MG63 (cell line): Measurements from ENCODE around the gene CAPZA2. TPM values are rescaled to one million over a fixed set of nuclear protein-coding genes. Genes with fewer than 3 reads are reported as not detected.
"Not testable (repeated sequence)": the region's sequence is repeated elsewhere in the genome, so short reads cannot be mapped to it uniquely, and the experiment has no call there.

Experiments used
- DNase-seq: peaks from one replicate; pipeline ENCODE4 v3.0.0-alpha.2; 2020
- H3K27me3 ChIP-seq: fragments of 250-450 bp; sonication (Bioruptor Pico); 2 replicates; pipeline ENCODE4 v1.5.1; 2020; ENCODE audit warnings: mild to moderate bottlenecking, moderate library complexity
- H3K36me3 ChIP-seq: fragments of 250-450 bp; sonication (Bioruptor Pico); 2 replicates; pipeline ENCODE4 v1.5.1; 2020; ENCODE audit warnings: mild to moderate bottlenecking, moderate library complexity
- H3K4me3 ChIP-seq: fragments of 250-450 bp; sonication (Bioruptor Pico); 2 replicates; pipeline ENCODE4 v1.5.1; 2020; ENCODE audit warnings: mild to moderate bottlenecking, moderate library complexity
- H3K9me3 ChIP-seq: fragments of 250-450 bp; sonication (Bioruptor Pico); 2 replicates; pipeline ENCODE4 v1.5.1; 2020; ENCODE audit warnings: mild to moderate bottlenecking, moderate library complexity
- total RNA-seq: library from RNA; depleted of rRNA; stranded (reverse); fragments of >200 nt; shearing (Covaris generic); gene quantifications from 2 replicates; pipeline ENCODE4 v1.2.3, GENCODE V29; 2014; ENCODE audit warnings: low replicate concordance

CAPZA2 gene
- total RNA-seq, 1 experiment from 2014 or later: 104 TPM

DNA sequence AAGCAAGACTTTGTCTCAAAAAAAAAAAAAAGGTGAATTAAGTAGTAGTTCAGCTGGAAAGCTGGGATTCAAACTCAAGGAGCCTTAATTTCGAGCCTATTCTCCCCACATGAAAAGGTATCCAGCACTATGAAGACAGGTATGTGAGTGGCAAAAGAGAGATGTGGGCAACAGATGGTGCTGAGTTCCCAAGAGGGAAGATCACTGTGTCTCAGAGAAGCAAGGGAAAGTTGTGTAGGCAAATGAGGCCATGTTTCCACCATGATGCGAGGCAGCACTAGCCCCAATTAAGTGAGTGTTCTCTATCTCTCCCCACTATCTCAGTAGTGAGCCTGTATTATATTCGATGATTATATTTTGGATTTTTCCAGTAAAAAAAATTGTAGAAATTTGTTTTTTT is 71.1 kb downstream of the CAPZA2 start:
- Histone ChIP-seq H3K4me3 (no peak overlapping the region), H3K27me3 (no peaks in the 10 kb centered on the region), H3K9me3 (no peaks in the 10 kb centered on the region), H3K36me3 (no peaks in the 10 kb centered on the region)
- no peak for DNase-seq

DNA sequence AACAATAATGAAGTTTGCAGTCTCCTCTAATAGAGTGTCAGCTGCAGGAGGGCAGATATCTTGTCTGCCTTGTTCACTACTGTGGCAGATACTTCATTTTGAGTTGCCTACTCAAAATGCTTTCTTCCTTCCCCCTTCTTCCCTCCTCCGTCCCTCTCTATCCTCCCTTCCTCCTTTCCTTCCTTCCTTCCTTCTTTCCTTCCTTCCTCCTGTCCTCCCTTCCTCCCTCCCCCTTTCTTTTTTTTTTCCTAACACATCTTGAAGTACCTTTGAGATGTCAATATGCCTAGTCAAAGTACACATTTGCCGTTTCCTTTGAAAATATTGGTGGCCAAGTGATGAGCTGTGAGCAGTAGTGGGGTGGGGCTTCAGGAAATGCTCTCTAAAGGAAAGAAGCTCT is 72.2 kb downstream of the CAPZA2 start:
- Histone ChIP-seq H3K27me3 (no peaks in the 10 kb centered on the region), H3K36me3 (no peaks in the 10 kb centered on the region), H3K4me3 (no peak overlapping the region), H3K9me3 (no peaks in the 10 kb centered on the region)
- no peak for DNase-seq

DNA sequence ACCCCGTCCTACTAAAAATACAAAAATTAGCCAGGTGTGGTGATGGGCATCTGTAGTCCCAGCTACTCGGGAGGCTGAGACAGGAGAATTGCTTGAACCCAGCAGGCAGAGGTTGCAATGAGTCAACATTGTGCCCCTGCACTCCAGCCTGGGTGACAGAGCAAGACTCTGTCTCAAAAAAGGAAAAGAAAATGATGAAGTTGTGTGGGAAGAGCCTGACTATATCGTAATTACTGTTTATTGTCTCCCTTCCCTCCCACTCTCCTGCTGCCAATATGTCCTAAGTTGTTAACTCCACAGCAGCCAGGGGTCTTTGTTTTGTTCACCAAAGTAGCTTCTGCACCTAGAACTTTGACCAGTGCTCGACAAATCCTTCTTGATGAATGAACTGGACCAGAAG is 74.5 kb downstream of the CAPZA2 start:
- not testable (repeated sequence) for DNase-seq, H3K4me3 ChIP-seq, H3K9me3 ChIP-seq, H3K36me3 ChIP-seq, H3K27me3 ChIP-seq

DNA sequence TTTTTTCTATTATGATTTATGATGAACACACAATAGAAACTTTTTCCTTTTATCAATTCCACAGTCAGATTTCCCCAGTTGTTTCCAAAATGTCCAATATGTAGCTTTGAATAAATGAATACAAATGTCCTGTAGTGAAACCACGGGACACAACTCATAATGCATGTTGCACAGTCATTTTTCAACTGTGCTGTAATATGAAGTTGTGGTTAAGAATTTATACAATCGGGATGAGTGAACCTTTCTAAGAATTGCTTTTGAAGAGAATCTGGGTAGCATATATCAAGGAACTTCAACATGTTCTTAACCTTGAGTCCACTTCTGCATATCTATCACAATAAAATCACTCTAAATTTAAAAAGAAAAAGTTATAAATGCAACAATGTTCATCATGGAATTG is 76.3 kb downstream of the CAPZA2 start:
- DNase-seq: no peak
- Histone ChIP-seq H3K9me3 (no peaks in the 10 kb centered on the region), H3K4me3 (no peak overlapping the region), H3K36me3 (no peaks in the 10 kb centered on the region), H3K27me3 (no peaks in the 10 kb centered on the region)

DNA sequence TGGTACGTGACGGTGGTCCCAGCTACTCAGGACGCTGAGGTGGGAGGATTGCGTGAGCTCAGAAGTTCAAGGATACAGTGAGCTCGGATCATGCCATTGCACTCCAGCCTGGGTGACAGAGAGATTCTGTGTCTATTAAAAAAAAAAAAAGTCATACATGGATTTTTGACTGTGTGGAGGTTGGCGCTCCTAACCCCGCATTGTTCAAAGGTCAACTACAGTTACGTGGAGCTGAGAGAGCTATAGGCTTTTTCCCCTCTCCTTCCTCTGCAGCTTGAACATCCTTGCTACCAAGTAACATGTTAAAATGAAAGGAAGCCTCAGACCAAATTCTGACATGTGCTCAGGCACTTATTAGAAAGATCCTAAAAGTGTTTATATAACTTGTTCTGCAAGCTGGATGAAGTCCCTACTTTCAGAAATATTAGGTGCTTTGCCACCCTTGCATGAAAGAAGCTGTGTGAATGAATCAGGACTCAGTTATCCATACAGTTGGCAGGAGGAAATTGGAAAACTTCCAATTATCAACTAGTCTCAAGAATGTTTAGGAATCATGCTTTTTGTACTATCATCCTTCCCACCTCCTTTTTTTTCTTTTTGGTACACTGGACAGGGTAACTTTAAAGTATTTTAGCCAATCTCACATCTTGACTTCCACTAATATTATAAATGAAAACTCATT is 78.4 kb downstream of the CAPZA2 start:
- H3K9me3 ChIP-seq: no peaks in the 10 kb centered on the region
- no peaks in the 10 kb centered on the region for H3K36me3 ChIP-seq
- DNase-seq: no peak
- H3K4me3 ChIP-seq: no peak overlapping the region
- H3K27me3 ChIP-seq: no peaks in the 10 kb centered on the region

DNA sequence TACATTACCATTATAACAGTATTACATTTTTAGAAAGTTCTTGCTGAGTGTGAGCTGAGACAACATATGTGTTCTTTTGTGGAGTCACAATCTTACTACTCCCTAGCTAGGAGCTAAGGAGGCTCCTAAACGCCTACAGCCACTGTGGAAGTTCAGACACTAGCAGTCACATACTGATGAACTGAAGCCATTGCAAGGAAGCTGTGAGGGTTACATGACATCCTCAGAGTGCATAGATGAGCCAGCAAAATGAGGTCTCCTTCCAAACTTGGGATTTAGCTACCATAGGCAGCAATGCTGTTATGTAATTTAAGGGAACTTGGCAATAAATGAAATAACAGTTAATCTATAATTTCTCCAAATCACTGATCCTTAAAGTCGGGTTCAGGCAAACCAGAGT is 80.1 kb downstream of the CAPZA2 start:
- Histone ChIP-seq H3K9me3 (no peaks in the 10 kb centered on the region), H3K4me3 (no peak overlapping the region), H3K36me3 (no peaks in the 10 kb centered on the region), H3K27me3 (no peaks in the 10 kb centered on the region)
- DNase-seq: no peak

DNA sequence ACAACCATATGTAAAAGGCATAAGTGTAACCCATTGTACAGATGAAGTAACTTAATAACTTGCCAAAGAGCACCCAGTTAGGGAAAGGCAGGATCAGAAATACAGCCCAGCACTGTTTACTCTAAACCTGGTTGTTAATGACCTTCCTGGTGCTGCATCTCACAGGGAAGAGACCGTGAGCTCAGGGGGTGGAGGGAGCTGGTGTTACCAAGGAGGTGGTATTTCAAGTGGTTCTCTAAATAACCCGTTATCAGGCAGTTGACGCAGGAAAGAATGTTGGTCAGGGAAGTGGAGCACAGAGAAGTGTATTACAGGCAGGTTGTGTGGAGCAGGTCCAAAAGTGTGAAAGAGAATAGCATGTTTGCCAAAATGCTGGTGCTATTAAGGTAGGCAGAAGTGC is 86.5 kb downstream of the CAPZA2 start:
- DNase-seq: no peak
- no peaks in the 10 kb centered on the region for H3K9me3 ChIP-seq
- H3K27me3 ChIP-seq: no peaks in the 10 kb centered on the region
- H3K36me3 ChIP-seq: no peaks in the 10 kb centered on the region
- no peak overlapping the region for H3K4me3 ChIP-seq

DNA sequence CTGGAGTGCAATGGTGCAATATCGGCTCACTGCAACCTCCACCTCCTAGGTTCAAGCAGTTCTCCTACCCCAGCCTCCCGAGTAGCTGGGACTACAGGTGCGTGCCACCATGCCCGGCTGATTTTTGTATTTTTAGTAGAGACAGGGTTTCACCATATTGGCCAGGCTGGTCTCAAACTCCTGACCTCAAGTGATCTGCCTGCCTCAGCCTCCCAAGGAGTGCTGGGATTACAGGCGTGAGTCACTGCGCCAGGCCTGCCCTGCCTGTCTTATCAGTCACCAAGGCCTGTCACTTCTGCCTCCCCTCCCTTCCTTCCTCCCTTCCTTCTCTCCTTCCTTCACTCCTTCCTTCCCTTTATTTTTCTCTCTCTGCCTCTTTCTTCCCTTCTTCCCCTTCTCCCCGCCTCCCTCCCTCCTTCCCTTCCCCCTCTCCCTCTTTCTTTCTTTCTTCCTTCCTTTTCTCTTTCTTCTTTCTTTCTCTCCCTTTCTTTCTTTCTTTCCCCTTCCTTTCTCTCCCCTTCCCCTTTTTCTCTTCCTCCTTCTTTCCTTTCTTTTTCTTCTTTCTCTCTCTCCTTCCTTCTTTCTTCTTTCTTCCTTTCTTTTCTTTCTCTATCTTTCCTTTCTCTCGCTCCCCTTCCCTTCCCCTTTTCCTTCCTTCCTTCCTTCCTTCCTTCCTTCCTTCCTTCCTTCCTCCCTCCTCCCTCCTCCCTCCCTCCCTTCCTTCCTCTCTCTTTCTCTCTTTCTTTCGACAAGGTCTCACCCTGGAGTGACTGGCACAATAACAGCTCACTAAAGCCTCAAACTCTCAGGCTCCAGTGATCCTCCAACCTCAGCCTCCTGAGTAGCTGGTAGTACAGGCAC is 87.8 kb downstream of the CAPZA2 start:
- Histone ChIP-seq H3K9me3 (no peaks in the 10 kb centered on the region), H3K36me3 (no peaks in the 10 kb centered on the region), H3K4me3 (no peak overlapping the region), H3K27me3 (no peaks in the 10 kb centered on the region)
- DNase-seq: no peak

DNA sequence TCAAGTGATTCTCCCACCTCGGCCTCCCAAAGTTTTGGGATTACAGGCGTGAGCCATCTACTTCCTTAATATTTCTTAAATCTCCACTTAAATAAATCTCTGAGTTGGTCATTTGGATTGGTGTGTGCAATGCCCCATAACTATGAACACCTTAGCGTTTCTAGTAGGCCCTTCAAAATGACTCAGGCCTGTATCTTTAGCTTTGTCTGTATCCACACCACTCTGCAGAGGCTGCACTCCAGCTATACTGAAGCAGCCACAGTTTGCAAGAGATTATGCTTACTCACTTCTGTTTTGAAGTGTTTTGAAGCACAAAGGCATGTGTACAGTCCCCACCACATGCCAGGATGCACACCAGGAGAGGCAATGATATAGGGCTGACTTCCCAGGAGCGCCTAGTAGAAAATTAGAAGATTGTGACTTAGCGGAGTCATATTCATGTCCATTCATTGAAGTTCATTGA is 88.5 kb downstream of the CAPZA2 start:
- H3K27me3 ChIP-seq: no peaks in the 10 kb centered on the region
- no peak for DNase-seq
- no peak overlapping the region for H3K4me3 ChIP-seq
- H3K36me3 ChIP-seq: no peaks in the 10 kb centered on the region
- H3K9me3 ChIP-seq: no peaks in the 10 kb centered on the region

DNA sequence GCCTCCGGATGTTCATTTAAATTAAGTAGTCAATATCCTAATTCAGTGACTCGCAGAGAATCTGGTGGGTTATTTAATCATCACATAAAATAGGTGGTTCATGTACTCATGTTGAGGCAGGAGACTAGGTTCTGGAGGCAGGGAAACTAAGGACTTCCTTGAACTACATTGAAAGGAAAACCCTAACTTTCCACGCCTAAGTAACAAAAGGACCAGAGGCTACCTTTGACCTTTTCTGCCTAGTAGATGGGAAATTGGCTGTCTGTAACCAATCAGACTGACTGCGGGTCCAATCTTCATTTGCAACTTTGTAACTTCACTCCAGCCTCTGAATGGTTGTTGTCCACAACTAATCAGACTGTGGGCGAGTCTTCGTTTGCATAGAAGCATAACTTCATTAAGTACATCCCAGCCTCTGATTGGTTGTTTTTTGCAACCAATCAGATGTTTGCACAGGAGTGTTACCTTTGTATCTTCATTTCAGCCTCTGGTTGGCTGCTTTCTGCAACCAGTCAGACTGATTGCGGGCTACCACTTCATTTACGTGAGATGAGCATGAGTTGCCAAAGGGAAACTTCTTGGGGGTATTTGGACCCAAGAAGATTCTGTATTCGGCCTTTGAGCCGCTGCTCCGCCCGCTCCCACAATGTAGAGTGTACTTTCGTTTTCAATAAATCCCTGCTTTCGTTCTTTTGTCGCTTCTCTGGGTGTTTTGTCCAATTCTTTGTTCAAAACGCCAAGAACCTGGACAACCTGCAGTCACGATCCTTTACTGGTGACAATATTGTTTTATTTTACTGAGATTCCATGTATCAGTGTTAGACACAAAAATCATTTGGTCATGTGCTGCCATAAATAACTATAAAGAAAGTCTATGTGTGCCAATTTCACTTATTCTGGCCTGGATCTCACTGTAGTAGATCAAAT is 89.2 kb downstream of the CAPZA2 start:
- Histone ChIP-seq H3K4me3 (peak overlapping the region; percentile 58), H3K27me3 (no peaks in the 10 kb centered on the region), H3K36me3 (no peaks in the 10 kb centered on the region), H3K9me3 (no peaks in the 10 kb centered on the region)
- peak; percentile 5 for DNase-seq

DNA sequence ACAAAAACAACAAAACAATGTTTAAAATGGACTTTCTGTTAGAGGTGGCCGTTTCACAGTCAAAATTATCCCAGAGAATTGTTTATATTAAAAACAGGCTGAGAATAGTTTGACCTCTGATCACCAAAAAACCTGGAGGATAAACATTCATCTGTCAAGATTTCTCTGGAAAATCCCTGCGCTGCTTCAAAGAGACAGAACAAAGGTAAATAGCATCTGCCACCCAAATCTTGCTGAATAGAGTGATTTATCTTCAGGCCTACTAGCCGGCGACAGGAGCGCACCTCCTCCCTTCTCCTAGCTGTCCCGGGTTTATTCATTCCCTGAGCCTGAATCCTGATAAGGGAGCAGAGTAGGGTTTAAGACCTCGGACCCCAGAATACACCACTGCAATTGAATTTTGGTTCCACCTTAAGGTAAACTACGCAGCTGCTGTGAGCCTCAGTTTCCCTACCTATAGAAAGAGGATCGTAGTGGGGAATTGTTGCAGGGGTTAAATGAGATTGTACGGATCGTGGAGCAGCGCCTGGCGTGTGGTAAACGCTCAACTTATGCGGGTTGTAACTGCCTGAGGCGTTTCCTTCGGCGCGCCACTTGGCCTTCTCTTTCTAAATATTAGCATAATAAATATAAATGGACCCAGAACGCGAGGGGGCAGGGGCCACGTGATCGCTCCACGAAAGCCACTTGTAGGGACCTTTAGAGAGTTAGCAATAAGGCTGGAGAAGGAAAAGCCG is 90.4 kb downstream of the CAPZA2 start:
- Histone ChIP-seq H3K36me3 (no peaks in the 10 kb centered on the region), H3K4me3 (peak overlapping the region; percentile 58), H3K9me3 (no peaks in the 10 kb centered on the region), H3K27me3 (no peaks in the 10 kb centered on the region)
- no peak for DNase-seq

DNA sequence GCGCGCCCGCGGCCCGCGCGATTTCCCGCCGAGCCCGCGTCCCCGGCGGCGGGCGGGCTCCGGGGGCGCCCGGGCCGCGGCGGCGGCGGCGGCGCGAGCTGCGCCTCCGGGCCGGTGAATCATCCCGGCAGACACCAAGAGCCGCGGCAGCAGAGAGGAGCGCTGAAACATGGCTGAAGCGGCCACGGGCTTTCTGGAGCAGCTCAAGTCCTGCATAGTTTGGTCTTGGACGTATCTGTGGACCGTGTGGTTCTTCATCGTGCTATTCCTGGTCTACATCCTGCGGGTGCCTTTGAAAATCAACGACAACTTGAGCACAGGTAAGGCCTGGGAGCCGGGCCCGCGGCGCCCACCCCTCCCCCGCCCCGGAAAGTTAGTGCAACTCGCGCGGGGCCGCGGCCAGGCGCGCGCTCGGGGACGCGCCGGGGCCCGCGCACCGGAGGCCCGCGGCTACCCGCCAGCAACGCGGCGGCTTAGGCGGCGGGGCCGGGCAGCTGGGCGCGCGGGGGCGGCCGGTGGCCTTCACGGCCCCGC is 91.1 kb downstream of the CAPZA2 start, which contains the start of gene ST7:
ST7 (plus strand) TSS at position 130 of the 534 bp plus-strand sequence; CDS start at position 170, 40 bp downstream.
- Histone ChIP-seq H3K4me3 (peak within 1 kb of the TSS; percentile 58), H3K36me3 (no peaks in the 10 kb centered on the region), H3K9me3 (no peaks in the 10 kb centered on the region), H3K27me3 (no peaks in the 10 kb centered on the region)
- DNase-seq: peak; percentile 62

DNA sequence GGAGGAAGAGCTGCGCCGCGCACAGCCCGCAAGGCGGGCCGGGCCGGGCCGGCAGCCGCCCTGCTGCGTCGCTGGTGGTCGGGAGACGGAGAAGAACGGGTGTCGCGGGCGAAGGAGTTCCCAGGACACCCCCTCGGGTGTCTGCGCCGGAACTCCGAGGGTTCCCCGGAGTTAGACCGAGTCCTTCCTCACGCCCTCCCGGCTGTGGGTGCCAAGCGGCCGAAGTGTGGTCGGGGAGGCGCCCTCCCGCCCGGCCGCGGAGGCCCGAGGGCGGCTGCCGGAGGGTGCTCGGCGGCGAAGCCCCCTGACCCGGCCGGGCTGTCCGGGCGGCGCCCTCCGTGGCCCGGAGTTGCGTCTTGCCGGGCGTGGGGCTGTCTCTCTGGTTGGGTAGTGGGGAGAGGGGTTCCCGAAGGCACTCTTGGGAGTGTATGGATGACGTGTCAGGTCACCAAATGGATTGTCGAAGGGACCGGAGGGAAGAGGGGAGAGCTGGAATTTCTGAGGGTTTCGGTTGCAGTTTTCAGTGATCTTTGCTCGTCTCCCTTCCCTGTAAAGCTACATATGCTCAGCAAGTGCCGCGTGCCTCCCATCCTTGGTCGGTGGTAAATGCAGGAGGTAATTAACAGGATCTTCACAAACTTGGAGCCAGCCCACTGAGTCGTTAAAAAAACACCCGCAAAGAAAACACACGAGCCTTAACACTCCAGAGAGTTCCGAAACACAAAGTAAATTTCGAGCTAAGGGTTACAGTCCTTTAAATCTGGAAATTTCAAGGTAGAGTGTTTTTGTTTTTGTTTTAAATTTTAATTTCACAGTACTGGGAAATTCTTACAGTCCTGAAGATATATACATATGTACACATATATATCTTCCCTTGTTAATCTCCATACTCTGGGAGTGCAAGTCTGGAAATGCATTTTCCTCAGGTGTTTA is 91.8 kb downstream of the CAPZA2 start:
- H3K4me3 ChIP-seq: peak overlapping the region; percentile 58
- H3K9me3 ChIP-seq: no peaks in the 10 kb centered on the region
- H3K27me3 ChIP-seq: no peaks in the 10 kb centered on the region
- no peaks in the 10 kb centered on the region for H3K36me3 ChIP-seq
- DNase-seq: peak; percentile 56

DNA sequence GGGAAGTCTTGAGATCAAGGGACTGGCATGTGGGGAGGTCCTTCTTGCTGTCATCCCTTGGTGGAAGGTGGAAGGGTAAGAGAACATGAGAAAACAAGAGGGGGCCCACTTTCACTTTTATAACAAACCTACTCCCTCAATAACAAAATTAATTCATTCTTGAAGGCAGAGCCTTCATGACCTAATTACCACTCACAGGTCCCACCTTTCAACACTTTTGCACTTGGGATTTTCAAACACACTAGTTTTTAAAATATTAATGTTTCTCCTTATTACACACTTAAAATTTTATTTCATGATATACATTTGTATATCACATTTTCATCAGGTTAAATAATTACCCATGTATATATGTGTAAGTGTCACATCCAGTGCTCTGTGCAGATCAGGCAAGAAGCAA is 93.0 kb downstream of the CAPZA2 start:
- no peak overlapping the region for H3K4me3 ChIP-seq
- no peaks in the 10 kb centered on the region for H3K27me3 ChIP-seq
- no peaks in the 10 kb centered on the region for H3K9me3 ChIP-seq
- no peak for DNase-seq
- H3K36me3 ChIP-seq: no peaks in the 10 kb centered on the region

DNA sequence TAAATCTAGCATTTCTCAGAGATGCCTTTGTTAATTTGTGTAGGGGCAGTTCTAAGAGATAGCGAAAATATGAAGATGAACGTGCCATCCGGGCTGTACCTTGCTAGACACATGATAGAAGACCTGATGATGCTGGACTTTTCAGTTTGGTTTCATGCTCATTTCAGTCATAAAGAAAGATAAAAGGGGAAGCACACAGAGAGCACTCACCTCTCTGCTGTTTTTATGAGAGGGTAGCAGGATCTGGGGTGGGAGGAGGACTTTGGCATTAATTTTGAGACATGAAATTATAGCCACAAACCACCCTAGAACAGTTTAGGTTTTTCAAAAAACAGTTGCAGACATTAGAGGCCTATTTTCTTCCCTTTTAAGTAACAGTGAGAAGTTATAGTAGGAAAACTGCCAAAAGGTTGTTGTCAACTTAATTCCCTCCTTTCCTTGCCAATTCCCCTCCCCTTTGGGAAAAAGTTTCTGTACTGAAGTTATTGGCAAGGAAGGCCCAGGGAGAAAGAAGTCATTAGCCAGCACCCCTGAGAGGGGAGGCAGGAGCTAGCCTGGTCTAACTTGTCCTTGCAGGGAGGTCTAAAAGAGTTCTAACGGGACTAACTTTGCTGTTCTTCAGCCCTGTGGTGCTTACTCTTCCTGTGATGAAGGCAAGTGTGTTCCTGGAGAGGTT is 93.6 kb downstream of the CAPZA2 start:
- H3K4me3 ChIP-seq: no peak overlapping the region

More for the DNA sequence above, 93.6 kb downstream of the CAPZA2 start:
- H3K9me3 ChIP-seq: no peaks in the 10 kb centered on the region
- peak; percentile 3 for DNase-seq
- H3K27me3 ChIP-seq: no peaks in the 10 kb centered on the region
- H3K36me3 ChIP-seq: no peaks in the 10 kb centered on the region
